HCT116 (cell line): ENCODE measurements around the gene RBM4B. TPM values are rescaled to one million over a fixed set of nuclear protein-coding genes. Genes with fewer than 3 reads are reported as not detected.

ENCODE experiments used
- ATAC-seq: fragments of 200-7000 bp; cut with Tn5 transposase; 2 replicates; pipeline ENCODE4 v1.9.1; 2020; ENCODE audit warnings: mild to moderate bottlenecking, moderate library complexity
- BruUV-seq: library from RNA; stranded (reverse); fragments of 400-500 nt; replicated peaks from 2 replicates; lab custom pipeline; 2021; lab: Mats Ljungman, UMichigan
- CTCF ChIA-PET: fragments of 300-600 bp; sonication (Branson Sonifier 250); formaldehyde crosslinking; loops from one replicate; lab custom pipeline; 2021; ENCODE audit warnings: antibody characterized with exemption; lab: Charles Lee
- POLR2A ChIA-PET: fragments of 300-600, 350-600 bp; sonication (Branson Sonifier 250); formaldehyde crosslinking; loops from one replicate; lab custom pipeline; 2021; ENCODE audit warnings: antibody characterized with exemption; lab: Charles Lee
- RAD21 ChIA-PET, 2 experiments: fragments of 300-600 bp; sonication (Branson Sonifier 250); formaldehyde crosslinking; loops; one replicate each; lab custom pipeline; 2023; ENCODE audit warnings: low total read pairs in 2 of 2; ENCODE audit not compliant: uncharacterized antibody in 2 of 2, unreplicated experiment in 2 of 2, low non-redundant PET in 1 of 2; lab: Charles Lee
- DNase-seq: peaks from one replicate; pipeline ENCODE4 v3.0.0-alpha.2; 2010; ENCODE audit warnings: low read depth, low spot score
- H2AFZ ChIP-seq: fragments of 200-600 bp; shearing (Covaris generic), sonication (generic); 2 replicates; pipeline ENCODE4 v1.6.1; 2017; ENCODE audit warnings: low read depth, mixed run types, mixed read lengths, antibody characterized with exemption, low read length; ENCODE audit not compliant: poor library complexity, severe bottlenecking
- H3K27ac ChIP-seq: 2 replicates; pipeline ENCODE4 v1.5.1; 2012; ENCODE audit warnings: low read depth, low read length
- H3K27me3 ChIP-seq: fragments of 200-600 bp; sonication (generic); 2 replicates; pipeline ENCODE4 v1.6.1; 2016; ENCODE audit warnings: mixed run types, low read length, mixed read lengths; ENCODE audit not compliant: insufficient read depth
- H3K36me3 ChIP-seq, 2 experiments: fragments of 200-500 bp in 1 of 2; fragments of 200-600 bp in 1 of 2; sonication (Bioruptor generic) in 1 of 2; sonication (generic) in 1 of 2; 2 replicates each; pipeline versions ENCODE4 v1.5.1 to v1.6.1; 2014 to 2016; ENCODE audit warnings: low read length in 2 of 2, inconsistent platforms in 1 of 2, mixed read lengths in 1 of 2, mixed run types in 1 of 2; ENCODE audit not compliant: insufficient read depth in 2 of 2, control insufficient read depth in 1 of 2
- H3K4me1 ChIP-seq, 2 experiments: fragments of 200-600 bp in 1 of 2; sonication (generic) in 1 of 2; 2 replicates each; pipeline versions ENCODE4 v1.5.1 to v1.6.1; 2012 to 2017; ENCODE audit warnings: low read length in 2 of 2, inconsistent platforms in 1 of 2, mild to moderate bottlenecking in 1 of 2, mixed read lengths in 1 of 2, mixed run types in 1 of 2, moderate library complexity in 1 of 2; ENCODE audit not compliant: insufficient read depth in 2 of 2, control insufficient read depth in 1 of 2
- H3K4me2 ChIP-seq: fragments of 200-600 bp; sonication (generic); 2 replicates; pipeline ENCODE4 v1.6.1; 2017; ENCODE audit warnings: mixed run types, low read length, mixed read lengths
- H3K4me3 ChIP-seq, 2 experiments: fragments of 200-600 bp in 1 of 2; sonication (generic) in 1 of 2; replicated peaks in 1 of 2; 2 replicates each; pipeline ENCODE4 v1.5.1; 2011 to 2016; ENCODE audit warnings: low read length in 2 of 2, control low read depth in 1 of 2, low read depth in 1 of 2, mild to moderate bottlenecking in 1 of 2, mixed read lengths in 1 of 2, mixed run types in 1 of 2
- H3K79me2 ChIP-seq: fragments of 200-600 bp; sonication (generic); 2 replicates; pipeline ENCODE4 v1.6.1; 2017; ENCODE audit warnings: mild to moderate bottlenecking, mixed run types, low read length, moderate library complexity, mixed read lengths; ENCODE audit not compliant: insufficient read depth
- H3K9ac ChIP-seq: fragments of 200-600 bp; sonication (generic); 2 replicates; pipeline ENCODE4 v1.6.1; 2016; ENCODE audit warnings: low read length, mixed read lengths
- H3K9me2 ChIP-seq: fragments of 200-600 bp; sonication (generic), shearing (Covaris generic); 2 replicates; pipeline ENCODE4 v1.6.1; 2017; ENCODE audit warnings: mixed run types, mild to moderate bottlenecking, moderate library complexity; ENCODE audit not compliant: insufficient read depth
- H3K9me3 ChIP-seq, 2 experiments: fragments of 200-500 bp in 1 of 2; fragments of 200-600 bp in 1 of 2; sonication (Bioruptor generic) in 1 of 2; sonication (generic) in 1 of 2; 2 replicates each; pipeline ENCODE4 v1.6.1; 2014 to 2017; ENCODE audit warnings: low read length in 2 of 2, mixed read lengths in 2 of 2, inconsistent platforms in 1 of 2, low read depth in 1 of 2, mild to moderate bottlenecking in 1 of 2, mixed run types in 1 of 2, moderate library complexity in 1 of 2; ENCODE audit not compliant: control insufficient read depth in 1 of 2, insufficient read depth in 1 of 2
- H4K20me1 ChIP-seq: fragments of 200-600 bp; sonication (generic), shearing (Covaris generic); 2 replicates; pipeline ENCODE4 v1.6.1; 2017; ENCODE audit warnings: mixed run types, mild to moderate bottlenecking, moderate library complexity; ENCODE audit not compliant: insufficient read depth
- ELF1 ChIP-seq: IDR thresholded peaks from 2 replicates; pipeline ENCODE4 v1.6.1; 2012; ENCODE audit warnings: low read depth, borderline replicate concordance
- EZH2 ChIP-seq: fragments of 200-600 bp; sonication (generic); IDR thresholded peaks from 2 replicates; pipeline ENCODE4 v1.6.1; 2017; ENCODE audit warnings: antibody characterized with exemption, mixed run types
- POLR2A ChIP-seq: IDR thresholded peaks from 2 replicates; pipeline ENCODE4 v1.7.0; 2011; ENCODE audit warnings: borderline replicate concordance; ENCODE audit not compliant: insufficient read depth, insufficient read length; ENCODE audit errors: extremely low read depth
- RAD21 ChIP-seq: IDR thresholded peaks from 2 replicates; pipeline ENCODE4 v1.6.1; 2012; ENCODE audit warnings: low read depth, mild to moderate bottlenecking
- SIN3A ChIP-seq: IDR thresholded peaks from 2 replicates; pipeline ENCODE4 v1.6.1; 2012; ENCODE audit warnings: low read depth
- SRF ChIP-seq: IDR thresholded peaks from 2 replicates; pipeline ENCODE4 v1.6.1; 2012; ENCODE audit warnings: low read depth
- ZNF274 ChIP-seq: fragments of 200-500 bp; sonication (Bioruptor generic); IDR thresholded peaks from 2 replicates; pipeline ENCODE4 v1.6.1; 2014; ENCODE audit warnings: mild to moderate bottlenecking, low read depth, low read length, inconsistent platforms
- intact Hi-C: fragments of 100-400 bp; cut with micrococcal nuclease; formaldehyde crosslinking; loops from 2 replicates; pipeline ENCODE4 v1.10.0; 2022
- total RNA-seq: library from RNA; stranded (reverse); gene quantifications from one replicate; pipeline ENCODE4 v1.2.1, GENCODE V29; 2021; ENCODE audit not compliant: unreplicated experiment
- TF ChIP-seq, protein P1 (sequence below): IDR thresholded peaks from 2 replicates; pipeline ENCODE4 v1.6.1; 2012
- TF ChIP-seq, protein P2 (sequence below): IDR thresholded peaks from 2 replicates; pipeline ENCODE4 v1.6.1; 2012; ENCODE audit warnings: low read depth

RBM4B gene
- total RNA-seq, 1 experiment from 2014 or later, result 18.1 TPM

DNA sequence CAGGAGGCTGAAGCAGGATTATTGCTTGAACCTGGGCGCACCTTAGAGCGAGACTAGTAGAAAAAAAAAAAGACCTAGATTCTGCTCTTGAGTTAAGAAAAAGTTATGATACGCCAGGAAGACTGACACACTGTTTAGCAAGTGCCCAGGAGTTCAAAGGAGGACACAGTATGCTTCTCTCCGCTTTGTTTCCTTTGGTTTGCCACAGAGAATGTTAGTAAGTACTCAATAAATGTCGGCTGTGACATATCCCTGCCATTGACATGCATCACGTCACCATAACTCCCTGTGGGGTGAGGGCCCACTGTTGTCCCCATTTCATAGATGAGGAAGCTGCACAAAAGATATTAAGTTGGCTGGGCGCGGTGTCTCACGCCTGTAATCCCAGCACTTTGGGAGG, 44.3 kb upstream of the RBM4B start:
- Histone ChIP-seq H3K4me2 (no peak overlapping the region), H4K20me1 (no peaks in the 10 kb centered on the region), H3K9me3 (no peaks in the 10 kb centered on the region), H3K9me2 (no peaks in the 10 kb centered on the region), H3K36me3 (no peaks in the 10 kb centered on the region; a peak in 1 of 4 replicates), H3K9ac (no peak overlapping the region), H2AFZ (no peak overlapping the region), H3K79me2 (peaks cover 8% of the 10 kb centered on the region; the same call in 1 of the 2 replicates), H3K4me3 (no peak overlapping the region), H3K27me3 (no peaks in the 10 kb centered on the region), H3K27ac (no peak overlapping the region), H3K4me1 (peaks cover 26 to 47% of the 10 kb centered on the region in 2 experiments)
- RAD21 ChIA-PET, result no interaction called here
- ATAC-seq, result no peak
- no peak for DNase-seq
- CTCF ChIA-PET, result no interaction called here
- POLR2A ChIA-PET, result no interaction called here
- BruUV-seq, result no TSS peak
- TF ChIP-seq ZNF274 (no peak), SRF (no peak), EZH2 (no peak), ELF1 (no peak), POLR2A (no peak), SIN3A (no peak), RAD21 (no peak)
- TF ChIP-seq, protein P1, sequence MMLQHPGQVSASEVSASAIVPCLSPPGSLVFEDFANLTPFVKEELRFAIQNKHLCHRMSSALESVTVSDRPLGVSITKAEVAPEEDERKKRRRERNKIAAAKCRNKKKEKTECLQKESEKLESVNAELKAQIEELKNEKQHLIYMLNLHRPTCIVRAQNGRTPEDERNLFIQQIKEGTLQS, result no peak
- TF ChIP-seq, protein P2, sequence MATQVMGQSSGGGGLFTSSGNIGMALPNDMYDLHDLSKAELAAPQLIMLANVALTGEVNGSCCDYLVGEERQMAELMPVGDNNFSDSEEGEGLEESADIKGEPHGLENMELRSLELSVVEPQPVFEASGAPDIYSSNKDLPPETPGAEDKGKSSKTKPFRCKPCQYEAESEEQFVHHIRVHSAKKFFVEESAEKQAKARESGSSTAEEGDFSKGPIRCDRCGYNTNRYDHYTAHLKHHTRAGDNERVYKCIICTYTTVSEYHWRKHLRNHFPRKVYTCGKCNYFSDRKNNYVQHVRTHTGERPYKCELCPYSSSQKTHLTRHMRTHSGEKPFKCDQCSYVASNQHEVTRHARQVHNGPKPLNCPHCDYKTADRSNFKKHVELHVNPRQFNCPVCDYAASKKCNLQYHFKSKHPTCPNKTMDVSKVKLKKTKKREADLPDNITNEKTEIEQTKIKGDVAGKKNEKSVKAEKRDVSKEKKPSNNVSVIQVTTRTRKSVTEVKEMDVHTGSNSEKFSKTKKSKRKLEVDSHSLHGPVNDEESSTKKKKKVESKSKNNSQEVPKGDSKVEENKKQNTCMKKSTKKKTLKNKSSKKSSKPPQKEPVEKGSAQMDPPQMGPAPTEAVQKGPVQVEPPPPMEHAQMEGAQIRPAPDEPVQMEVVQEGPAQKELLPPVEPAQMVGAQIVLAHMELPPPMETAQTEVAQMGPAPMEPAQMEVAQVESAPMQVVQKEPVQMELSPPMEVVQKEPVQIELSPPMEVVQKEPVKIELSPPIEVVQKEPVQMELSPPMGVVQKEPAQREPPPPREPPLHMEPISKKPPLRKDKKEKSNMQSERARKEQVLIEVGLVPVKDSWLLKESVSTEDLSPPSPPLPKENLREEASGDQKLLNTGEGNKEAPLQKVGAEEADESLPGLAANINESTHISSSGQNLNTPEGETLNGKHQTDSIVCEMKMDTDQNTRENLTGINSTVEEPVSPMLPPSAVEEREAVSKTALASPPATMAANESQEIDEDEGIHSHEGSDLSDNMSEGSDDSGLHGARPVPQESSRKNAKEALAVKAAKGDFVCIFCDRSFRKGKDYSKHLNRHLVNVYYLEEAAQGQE, result no peak
- intact Hi-C loops, result no loop called here
